CD4-positive, alpha-beta T cell treated with Interleukin-6 for 4 hours (primary cell): ENCODE measurements around the gene CEP43.

Source experiments
- DNase-seq: peaks from one replicate; pipeline ENCODE4 v3.0.0-alpha.2; 2020; ENCODE audit warnings: mixed read lengths

CEP43 gene

DNA sequence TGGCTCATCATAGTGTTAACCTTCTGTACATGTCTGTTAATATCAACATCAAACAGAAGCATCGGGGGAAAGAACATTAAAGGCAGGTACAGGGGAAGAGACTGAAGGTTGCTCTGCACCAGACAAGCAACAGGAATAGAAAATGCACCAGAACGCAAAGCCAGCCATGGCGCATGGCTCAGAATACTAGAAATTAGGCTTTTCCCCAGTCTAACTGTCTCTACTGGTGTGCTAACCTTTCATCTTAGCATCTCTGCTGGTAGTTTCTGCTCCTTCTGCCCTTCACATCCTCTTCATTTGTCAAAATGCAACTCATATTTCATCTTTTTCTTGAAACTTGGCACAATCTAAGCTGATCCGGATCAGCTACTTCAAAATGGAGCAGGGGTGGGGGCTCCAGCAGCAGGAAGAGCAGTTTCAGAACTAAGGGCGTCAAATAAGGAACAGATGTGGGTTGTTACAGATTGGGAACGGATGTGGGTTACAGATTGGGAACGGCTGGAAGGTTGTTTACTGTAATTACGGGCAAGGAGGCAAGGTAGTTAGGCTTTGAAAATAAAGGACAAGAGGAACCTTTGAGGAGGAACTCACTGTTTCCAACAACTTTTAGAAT lies 29.7 kb upstream of the CEP43 start:
- peak; percentile 43 for DNase-seq

DNA sequence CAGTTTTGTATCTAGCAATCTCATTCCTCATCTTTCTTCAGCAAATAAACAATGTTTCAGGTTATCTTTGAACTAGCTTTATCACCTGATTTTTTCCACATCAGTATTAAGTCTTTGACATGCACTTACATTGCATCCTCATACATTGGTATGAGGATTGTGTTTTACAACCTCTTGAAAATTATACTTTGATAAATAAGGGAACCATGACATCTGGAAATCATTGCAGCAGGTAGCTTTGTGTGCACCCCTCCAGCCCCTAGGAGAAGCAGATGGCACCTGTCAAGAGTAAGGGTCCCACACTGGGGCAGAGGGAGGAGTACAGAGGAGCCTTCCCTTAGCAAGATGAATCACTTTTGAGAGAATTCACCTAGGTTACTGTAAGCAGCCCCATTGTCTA lies 29.1 kb upstream of the CEP43 start:
- DNase-seq, result peak; percentile 8

- no peak for DNase-seq
Observed at GRCh38 chr6:166970776-166971175, 28.4 kb upstream of the CEP43 start.

DNA sequence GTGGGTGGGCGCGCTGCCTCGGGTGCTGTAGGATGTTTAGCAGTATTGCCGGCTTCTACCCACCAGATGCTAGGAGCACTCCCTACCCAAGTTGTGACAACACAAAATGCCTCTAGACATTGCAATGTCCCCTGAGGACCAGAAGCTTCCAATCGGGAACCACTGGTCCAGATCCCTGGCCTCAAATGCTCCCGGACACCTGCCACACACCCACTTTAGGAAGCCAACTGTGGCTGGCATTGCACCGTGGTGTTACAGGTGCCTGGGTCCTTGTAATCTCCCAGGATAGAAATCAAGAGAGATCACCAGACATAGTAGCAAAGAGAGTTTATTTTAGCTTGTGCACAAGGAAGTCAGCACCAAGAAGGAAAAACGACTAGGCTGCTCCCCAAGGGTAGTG lies 27.9 kb upstream of the CEP43 start:
- no peak for DNase-seq

DNA sequence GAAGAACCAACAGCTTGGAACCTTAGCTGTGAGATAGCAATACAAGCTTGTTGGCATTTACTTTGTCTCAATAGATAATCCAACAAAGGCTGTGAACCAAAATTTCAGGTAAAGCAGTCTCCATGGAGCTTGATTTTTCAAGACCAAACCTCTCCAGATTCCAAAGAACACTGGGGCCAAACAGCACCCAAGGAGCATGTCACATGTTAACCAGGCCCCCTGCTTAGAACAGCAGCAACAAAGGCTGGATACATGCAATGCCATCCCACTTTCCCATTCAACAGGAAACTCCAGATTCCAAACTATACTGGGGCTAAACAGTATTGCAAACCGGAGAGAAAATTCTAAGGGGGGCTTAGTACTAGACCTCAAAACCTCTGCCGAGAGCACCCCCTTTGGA lies 27.1 kb upstream of the CEP43 start:
- no peak for DNase-seq

DNA sequence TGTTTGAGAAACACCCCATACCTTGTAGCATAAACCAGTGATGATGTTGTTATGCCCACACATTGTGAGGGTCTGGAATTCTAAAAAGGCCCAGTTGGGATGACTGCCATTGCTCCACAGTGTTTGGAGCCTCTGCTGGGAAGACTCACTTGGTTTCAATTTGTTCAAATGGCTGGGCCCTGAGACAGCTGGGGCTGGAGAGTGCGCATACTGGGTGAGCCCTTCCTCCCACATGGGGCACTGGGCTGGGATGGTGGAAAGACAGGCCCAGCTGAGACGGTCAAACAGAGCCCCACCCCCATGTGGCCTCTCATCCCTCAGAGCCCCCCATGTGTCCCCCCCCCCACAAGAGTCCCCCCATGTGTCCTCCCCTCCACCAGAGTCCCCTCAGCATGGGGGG lies 22.6 kb upstream of the CEP43 start:
- no peak for DNase-seq

DNA sequence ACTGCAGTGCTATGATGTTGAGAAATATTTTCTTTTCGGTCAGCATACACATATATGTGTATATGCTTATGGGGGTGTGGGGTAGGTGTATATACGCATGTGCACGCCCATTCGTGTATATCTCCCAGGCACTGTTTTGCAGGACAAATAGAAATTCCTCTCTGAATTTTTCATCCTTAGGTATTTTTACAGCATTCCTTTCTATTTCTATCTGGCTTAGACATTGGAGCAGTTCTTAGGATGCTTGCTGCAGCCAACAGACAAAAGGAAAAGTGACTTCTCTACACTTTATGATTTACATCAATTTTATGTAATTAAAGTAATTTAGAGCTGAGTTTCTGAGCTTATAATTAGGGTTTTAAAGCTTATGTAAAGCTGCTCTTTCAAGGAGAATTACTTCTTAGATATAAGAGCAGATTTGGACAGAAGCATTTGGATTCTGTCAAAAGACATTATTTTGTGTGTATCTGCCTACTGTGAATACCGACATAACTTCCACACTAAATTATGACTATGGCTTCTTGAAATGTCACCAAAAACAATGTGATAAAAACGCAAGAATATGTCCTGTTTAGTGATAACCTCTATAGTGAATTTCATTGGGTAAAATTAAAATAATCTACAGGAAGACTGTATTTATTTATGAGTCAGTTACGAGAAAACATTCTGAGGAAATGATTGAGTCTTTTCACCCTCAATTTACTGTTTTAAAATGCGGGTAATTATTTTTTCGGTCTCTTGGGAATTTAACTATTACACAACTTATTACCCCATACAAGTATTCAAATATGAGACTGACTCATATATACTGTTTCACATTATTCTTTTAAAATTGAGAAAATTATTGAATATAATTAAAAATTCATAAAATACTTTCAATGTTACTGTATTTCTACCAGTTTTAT lies 21.3 kb upstream of the CEP43 start:
- no peak for DNase-seq

DNA sequence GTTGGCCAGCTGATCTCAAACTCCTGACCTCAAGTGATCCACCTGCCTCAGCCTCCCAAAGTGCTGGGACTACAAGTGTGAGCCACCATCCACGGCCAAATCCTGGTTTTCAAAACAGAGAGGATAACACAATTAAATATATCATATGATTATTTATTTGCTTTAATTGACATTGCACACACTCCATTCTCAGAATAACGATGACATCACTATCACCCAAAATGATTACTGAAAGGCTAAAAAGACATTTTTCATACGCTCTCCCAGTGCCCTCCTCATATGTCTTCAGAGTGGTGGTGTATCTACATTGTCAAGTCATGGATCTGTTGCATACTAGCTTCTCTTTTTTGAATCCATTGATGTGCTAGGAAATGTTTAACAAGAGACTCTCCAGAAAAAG lies 18.5 kb upstream of the CEP43 start:
- DNase-seq, result no peak

DNA sequence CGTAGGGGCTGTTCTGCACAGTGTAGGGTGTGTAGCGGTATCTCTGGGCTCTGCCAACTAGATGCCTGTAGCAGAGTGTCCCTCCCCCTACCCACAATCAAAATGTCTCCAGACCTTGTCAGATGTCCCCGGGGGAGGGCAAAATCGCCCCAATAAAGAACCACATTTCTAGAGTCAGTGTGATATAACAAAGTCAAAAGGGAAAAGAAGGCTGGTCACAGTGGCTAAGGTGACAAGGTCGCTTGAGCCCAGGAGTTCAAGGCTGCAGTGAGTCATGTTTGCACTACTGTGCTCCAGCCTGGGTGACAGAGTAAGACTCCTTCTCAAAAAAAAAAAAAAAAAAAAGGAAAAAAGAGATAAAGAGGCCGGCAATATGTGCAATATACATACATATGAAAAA lies 11.7 kb upstream of the CEP43 start:
- DNase-seq, result no peak

DNA sequence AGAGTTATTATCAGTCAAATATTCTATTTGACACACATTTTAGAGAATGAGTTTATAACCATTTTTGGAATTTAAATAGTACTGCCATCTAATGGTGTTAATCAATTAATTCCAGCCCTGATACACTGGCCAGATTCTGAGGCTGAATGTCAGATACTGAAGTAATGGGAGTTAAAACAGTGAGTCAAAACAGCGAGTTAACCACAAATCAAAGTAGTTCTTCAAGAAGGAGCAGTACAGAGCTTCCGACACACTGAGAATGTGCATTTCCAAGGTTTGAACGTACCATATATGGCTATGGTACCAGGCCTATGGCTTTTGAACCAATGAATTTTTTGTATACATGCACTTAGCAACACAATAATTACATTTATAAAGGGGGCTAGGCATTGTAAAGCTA lies 11.3 kb upstream of the CEP43 start:
- no peak for DNase-seq

GRCh38 chr6:166988674-166989201 lies 10.5 kb upstream of the CEP43 start:
- no peak for DNase-seq

- peak; percentile 73 for DNase-seq
Observed at GRCh38 chr6:166989427-166990032, 9.7 kb upstream of the CEP43 start.

DNA sequence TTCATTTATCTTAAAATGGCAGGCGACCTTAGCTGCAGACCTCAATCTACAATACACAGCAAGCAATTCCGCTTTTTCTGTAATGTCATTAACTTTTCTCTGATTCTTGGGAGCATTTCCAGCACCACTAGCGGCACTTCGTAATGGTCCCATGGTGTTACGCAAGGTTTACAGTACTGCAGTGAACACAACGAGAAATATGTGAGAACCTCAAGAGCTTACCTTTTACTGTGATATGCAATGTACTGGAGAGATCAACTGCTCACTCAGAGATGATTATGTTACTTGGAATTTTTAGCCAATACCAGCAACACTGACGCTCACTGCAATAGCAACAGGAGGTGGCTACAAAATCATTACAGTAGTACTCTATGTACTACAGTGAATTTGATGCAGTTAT lies 2.8 kb upstream of the CEP43 start:
- DNase-seq, result no peak

DNA sequence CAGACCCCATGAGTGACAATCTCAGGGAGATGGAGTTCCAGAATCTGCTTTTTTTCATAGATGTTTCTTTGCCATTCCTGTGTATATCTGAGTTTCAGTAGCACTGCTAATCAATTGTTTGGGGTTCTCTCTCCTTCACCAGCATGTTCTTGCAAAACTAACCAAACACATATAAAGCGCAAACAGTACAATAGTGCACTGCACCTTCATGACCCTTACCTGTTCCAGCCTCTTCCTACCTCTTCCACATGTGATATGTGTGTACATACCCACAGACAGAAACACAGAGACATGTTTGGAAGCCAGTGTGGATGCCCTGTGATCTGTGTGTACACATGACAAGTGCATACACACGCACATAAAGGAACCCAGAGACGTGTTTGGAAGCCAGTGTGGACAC lies 1.8 kb upstream of the CEP43 start:
- no peak for DNase-seq

GRCh38 chr6:166997768-166998255 lies 1.4 kb upstream of the CEP43 start:
- peak; percentile 52 for DNase-seq

DNA sequence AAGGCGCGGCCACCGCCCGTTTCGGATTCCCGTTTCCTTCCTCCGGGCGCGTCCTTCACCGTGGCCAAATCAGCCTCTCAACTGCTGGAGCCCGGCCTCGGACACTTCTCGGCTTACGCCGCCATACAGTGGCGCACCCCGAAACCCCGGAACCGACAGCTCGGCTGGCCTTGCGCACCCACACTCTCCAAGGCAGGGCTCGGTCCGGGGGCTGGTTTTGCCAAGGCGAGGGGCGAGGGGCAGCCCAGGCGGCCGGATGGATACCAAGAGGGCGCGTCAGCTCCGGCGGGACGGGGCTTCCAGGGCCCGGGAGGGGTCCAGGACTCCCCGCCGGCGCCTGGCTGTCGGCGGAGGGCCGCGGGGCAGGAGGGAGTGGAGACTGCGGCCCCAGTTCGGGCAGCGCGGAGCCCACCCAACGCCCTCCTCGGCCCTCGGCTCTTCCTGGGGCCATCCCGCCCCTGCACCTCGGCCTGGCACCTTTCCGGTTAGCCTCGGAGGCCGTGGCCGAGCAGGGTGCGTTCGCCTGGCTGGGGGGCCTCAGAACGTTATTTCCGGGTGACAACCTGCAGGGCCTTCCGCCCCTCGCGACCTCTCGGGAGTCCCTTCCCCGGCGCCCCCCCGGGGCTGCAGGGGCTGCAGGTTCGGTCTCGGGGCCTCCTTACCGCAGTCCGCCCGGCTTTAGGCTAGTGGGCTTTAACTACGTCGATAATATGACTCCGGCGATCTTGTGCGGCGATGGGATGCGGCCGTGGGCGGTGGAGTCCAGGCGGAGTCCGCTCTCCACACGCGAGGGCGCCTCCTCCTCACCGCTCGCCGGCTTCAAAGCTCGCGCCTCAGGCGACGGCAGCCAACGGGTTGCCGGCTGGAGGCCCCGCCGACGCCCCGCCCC lies 697 bp upstream of the CEP43 start:
- DNase-seq, result peak; percentile 13

GRCh38 chr6:166999884-167000253 lies 672 bp downstream of the CEP43 start:
- peak; percentile 28 for DNase-seq

DNA sequence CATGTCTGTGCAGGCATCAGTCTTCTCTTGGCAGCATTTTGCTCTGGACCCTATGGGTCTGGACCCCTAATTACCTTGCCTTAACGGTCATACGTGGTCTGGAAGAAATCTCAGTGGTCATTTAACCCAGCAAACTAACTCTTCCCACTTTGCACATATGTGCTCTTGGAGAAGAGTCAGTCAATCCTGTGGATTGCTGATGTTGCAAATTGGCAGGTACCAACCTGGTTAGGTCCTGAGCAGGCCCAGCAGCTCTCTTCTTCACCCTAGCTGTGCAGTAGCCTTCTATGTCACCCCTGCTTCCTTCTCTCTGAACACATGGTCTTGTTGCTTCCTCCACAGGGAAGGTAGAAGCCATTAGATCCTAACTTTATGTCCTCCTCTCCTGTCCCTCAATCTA lies 1.6 kb downstream of the CEP43 start:
- DNase-seq, result no peak

DNA sequence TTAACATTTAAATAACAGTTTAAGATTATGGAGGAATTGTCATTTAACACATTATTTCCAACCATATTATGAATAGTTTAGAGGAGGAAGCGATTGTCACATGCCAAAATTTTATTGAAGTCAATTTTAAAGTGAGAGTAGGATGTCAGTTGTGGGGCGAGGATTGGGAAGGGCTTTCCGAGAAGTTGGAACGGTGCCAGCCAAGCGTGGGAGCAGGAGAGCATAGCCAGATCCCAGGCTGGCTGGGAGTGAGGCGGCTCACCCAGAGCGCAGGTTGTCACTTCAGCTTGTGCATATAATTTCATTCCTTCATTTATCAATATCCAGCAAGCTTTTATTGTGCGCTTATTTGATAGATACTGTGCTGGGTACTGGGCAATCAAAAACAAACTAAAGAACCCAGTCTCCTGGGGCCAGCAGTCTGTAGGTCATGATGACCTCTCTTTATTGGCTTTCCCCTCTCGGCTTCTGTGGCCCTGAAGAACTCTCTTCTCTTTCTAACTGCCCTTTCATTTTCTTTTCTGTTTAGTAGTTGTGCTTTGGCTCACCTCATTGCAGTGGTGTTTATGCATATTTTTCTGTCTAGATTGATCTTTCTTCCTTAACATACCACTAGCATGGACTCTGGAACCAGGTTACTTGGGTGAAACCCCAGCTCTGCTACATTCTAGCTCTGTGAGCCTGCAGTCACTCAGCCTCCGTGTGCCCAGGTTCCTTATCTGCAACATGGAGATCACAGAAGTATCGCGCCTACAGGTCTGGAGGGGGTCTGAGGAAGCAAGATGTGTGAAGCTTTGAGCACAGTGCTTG lies 6.4 kb downstream of the CEP43 start:
- no peak for DNase-seq

GRCh38 chr6:167007985-167008384 lies 8.8 kb downstream of the CEP43 start:
- DNase-seq, result no peak

DNA sequence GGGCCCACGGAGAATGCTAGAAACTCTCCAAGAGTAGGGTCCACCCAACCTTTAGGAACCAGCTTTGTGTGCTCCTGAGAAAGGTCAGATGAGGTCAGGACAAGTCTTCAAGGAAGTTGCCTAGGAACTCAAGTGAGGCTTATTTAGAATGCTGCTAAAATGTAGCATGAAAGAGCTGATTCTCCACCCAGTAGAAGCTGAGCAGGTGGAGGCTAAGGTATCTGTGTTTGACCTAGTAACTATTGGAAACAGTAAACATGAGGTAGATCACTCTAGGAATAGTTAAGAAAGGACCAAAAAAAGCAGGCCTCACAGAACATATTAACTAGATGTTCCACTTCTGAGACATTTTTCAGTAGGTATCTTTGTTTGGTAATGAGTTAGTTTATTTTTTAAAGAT lies 13.9 kb downstream of the CEP43 start:
- no peak for DNase-seq

- no peak for DNase-seq
Observed at GRCh38 chr6:167013946-167014345, 14.7 kb downstream of the CEP43 start.
